ENCODE results near the gene FBRS. TPM values are rescaled to one million over a fixed set of nuclear protein-coding genes. Genes with fewer than 3 reads are reported as not detected.

The FBRS gene
- total RNA-seq, 1 donor from 2014 or later, result 65.0 TPM

DNA sequence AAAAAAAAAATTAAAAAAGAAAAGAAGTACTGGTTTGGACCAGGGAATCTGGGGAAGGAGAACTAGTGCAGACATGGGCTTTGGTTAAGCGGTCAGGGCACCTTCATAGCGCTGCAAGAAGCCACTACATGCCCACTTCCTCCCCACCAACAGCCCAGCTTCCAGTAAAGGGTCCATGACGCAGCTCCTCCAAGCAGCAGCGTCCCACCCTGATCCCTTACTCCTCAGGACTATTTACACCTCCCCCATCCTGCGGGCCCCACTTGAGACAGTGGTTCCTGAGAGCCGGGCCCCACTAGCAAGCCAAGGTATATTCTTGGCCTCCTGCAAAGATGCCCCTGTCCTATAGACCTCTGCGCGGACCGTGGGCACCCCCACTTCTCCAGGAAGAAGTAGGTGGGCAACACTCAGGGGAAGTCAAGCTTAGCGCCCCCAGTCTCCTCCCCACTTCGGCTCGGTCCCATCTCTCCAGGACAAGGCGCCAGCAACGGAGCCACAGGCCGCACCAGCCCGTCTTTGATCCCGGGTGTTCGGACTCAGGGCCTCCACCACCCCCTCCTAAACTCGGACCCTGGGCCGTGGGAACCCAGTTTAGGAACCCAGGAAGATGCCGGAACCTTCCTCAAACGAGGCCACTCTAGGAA is 8.4 kb upstream of the FBRS start:
- DNase-seq (peak; percentile 81), ATAC-seq (no peak)
- intact Hi-C loops (cut with DNase I), result no loop called here
- Histone ChIP-seq H3K27ac (peak overlapping the region; percentile 95), H3K36me3 (peaks cover 28% of the 10 kb centered on the region), H3K4me3 (peak overlapping the region; percentile 97), H3K4me1 (peaks cover 13% of the 10 kb centered on the region), H3K27me3 (no peaks in the 10 kb centered on the region), H3K9me3 (no peaks in the 10 kb centered on the region)
- TF ChIP-seq CTCF (IDR thresholded peaks at IDR 0.05), result no peak

DNA sequence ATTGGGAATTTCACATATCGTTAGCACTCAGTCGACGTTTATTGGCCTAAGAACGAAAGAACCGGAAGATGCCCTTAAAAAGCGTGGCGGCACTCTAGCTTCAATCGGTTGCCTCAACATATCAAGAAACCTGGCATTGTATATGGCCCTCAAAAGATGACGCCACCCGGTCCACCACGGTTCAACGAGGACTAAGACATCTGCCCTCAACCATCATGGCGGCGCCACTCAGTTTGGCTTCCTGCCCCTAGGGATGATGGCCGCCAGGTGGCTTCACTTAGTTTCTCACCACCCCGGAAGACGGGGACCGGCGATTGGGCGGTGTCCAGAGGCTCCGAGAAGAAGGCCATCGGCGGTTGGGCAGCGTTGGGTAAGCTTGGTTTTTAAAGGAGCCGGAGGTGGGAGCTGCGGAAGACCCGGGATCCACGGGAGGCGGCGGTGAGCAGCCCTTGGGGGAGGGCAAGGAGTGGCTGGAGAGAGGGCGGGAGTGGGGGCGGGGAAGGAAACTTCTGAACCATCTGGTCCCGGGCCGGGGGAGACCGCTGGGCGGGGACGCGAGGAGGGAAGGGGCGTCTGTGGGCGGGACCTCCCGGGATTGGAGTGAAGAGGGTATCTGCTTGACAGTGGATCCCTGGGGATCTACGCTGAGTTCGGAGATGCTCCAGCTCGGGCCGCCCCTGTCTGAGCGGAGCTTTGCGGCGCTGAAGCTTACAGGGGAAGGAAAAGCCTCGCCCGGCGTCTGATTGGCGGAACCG is 7.7 kb upstream of the FBRS start, which contains the start of gene PRR14:
Gene PRR14, plus strand, starts transcription at position 592 of the 755 bp plus-strand sequence. CDS start 686 bp downstream, outside the sequence.
- peak within 1 kb of the TSS; percentile 95 for H3K27ac ChIP-seq
- no peaks in the 10 kb centered on the region for H3K9me3 ChIP-seq
- peak within 1 kb of the TSS; percentile 97 for H3K4me3 ChIP-seq
- intact Hi-C loops (cut with DNase I), result no loop called here
- H3K27me3 ChIP-seq, result no peaks in the 10 kb centered on the region
- ATAC-seq, result peak; percentile 92
- peaks cover 35% of the 10 kb centered on the region for H3K36me3 ChIP-seq
- peaks cover 13% of the 10 kb centered on the region for H3K4me1 ChIP-seq
- TF ChIP-seq CTCF (IDR thresholded peaks at IDR 0.05), result peak; percentile 41
- DNase-seq, result peak; percentile 100

DNA sequence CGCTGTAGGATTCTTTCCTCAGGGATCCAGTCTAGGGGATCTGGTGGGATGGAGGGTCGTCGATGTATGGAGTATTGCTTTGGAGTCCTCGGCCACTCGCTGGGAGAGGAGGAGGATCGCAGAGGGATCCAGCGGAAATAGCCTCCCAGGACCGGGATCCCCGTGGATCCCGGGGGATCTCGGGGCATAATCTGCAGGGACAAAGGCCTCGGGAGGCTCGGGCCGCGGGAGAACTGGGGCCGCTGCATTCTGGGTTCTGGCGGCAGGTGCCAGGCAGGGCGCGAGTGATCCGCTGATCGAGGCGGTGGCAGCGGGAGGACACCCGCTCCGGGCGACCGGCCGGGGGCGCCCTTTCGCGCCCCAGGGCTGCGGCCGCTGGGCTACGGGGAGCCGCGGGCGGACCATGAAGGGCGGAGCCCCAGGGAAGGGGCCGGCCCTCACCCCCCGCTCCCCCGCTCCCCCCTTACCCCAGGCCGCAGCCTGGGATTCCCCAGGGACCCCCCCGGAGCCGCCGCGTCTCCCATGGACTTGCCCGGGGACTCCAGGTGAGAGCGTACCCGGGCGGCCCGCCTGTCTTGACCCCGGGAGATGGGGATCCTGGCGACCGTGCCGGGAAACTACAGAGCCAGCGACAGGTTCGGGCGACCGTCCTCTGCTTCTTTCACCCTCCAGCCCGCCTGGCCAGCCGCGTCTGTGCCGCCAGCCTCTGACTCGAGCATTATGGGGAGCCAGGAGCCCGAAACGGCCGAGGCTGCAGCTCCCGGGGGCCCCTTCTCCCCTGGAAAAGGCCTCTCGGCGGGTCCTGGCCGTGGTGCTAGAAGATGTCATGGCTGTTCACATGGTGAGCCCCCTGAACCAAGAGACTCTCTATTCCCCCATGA is 6.9 kb upstream of the FBRS start:
- H3K27ac ChIP-seq, result peak overlapping the region; percentile 95
- intact Hi-C loops (cut with DNase I), result no loop called here

DNA sequence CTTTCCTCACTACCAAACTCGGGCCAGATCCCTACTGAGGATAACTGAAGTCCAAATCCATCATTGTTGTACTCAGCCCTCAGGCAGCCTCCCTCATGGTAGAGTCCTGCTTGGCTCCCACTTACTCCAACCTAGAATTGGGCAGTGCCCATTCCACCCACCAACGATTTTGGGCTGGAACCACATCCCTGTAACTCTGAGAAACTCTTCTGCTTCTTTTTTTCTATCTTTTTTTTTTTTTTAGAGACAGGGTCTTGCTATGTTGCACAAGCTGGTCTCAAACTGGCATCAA is 6.3 kb upstream of the FBRS start:
- H3K36me3 ChIP-seq, result peaks cover 49% of the 10 kb centered on the region
- no peak for DNase-seq
- no peak for ATAC-seq
- peak overlapping the region; percentile 95 for H3K27ac ChIP-seq
- H3K9me3 ChIP-seq, result no peaks in the 10 kb centered on the region
- no peaks in the 10 kb centered on the region for H3K27me3 ChIP-seq
- H3K4me3 ChIP-seq, result peak overlapping the region; percentile 97
- intact Hi-C loops (cut with DNase I), result no loop called here
- TF ChIP-seq CTCF (IDR thresholded peaks at IDR 0.05), result no peak
- H3K4me1 ChIP-seq, result peaks cover 17% of the 10 kb centered on the region

More for the DNA sequence above, 6.9 kb upstream of the FBRS start:
- Histone ChIP-seq H3K36me3 (peaks cover 43% of the 10 kb centered on the region), H3K27me3 (no peaks in the 10 kb centered on the region), H3K9me3 (no peaks in the 10 kb centered on the region), H3K4me3 (peak overlapping the region; percentile 97), H3K4me1 (peaks cover 13% of the 10 kb centered on the region)
- peak; percentile 68 for TF ChIP-seq CTCF (IDR thresholded peaks at IDR 0.05)
- ATAC-seq (peak; percentile 82), DNase-seq (peak; percentile 89)

DNA sequence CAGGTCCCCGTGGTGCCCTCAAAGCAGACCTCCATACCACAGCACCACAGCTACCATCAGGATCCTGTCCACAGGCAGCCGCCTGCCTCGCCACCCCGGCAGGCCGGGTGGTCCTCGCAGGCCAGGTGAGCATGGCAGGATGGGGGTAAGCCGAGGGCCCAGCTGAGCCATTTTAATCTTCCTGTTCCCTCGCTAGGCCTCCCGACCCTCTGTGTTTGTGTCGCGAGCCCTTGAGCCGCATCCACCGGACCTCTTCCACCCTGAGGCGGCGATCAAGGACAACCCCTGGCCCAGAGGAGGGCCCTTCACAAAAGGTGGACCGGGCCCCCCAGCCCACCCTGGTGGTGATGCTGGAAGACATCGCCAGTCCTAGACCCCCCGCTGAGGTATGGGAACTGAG is 5.5 kb upstream of the FBRS start:
- DNase-seq (no peak), ATAC-seq (no peak)
- intact Hi-C loops (cut with DNase I), result no loop called here
- Histone ChIP-seq H3K36me3 (peaks cover 49% of the 10 kb centered on the region), H3K4me1 (peaks cover 23% of the 10 kb centered on the region), H3K27ac (no peak overlapping the region), H3K4me3 (no peak overlapping the region), H3K9me3 (no peaks in the 10 kb centered on the region), H3K27me3 (no peaks in the 10 kb centered on the region)
- no peak for TF ChIP-seq CTCF (IDR thresholded peaks at IDR 0.05)

Data from upper lobe of right lung (tissue), 1 donor.